Stimulated activated CD8-positive, alpha-beta memory T cell treated with anti-CD3 and anti-CD28 coated beads, Interleukin-15, amount 100 ng/mL, for 4 hours (primary cell): ENCODE data around the gene TOB2.

Source experiments
- DNase-seq, 2 donors: peaks; one replicate each; pipeline ENCODE4 v3.0.0-alpha.2; 2020; ENCODE audit warnings: low read depth in 2 of 2

TOB2 gene

GRCh38 chr22:41446639-41447434 is at the start of gene TOB2:
Gene TOB2 (minus strand): TSS chr22:41446801. CDS start chr22:41437345, 9,456 bp downstream.
- DNase-seq: peak; percentile 84 to 87

- no peak for DNase-seq
Observed at GRCh38 chr22:41491374-41492100, 44.9 kb upstream of the TOB2 start.

- no peak for DNase-seq
Observed at GRCh38 chr22:41488596-41489385, 42.2 kb upstream of the TOB2 start.

- DNase-seq: no peak
Observed at GRCh38 chr22:41488076-41488475, 41.5 kb upstream of the TOB2 start.

- no peak for DNase-seq
Observed at GRCh38 chr22:41487037-41487935, 40.7 kb upstream of the TOB2 start.

GRCh38 chr22:41485033-41485432 is 38.4 kb upstream of the TOB2 start:
- DNase-seq: no peak

GRCh38 chr22:41482319-41482935 is 35.8 kb upstream of the TOB2 start:
- DNase-seq: no peak

- no peak for DNase-seq
Observed at GRCh38 chr22:41481925-41482318, 35.3 kb upstream of the TOB2 start.

GRCh38 chr22:41481131-41481830 is 34.7 kb upstream of the TOB2 start:
- no peak for DNase-seq

GRCh38 chr22:41480397-41480735 is 33.8 kb upstream of the TOB2 start:
- no peak for DNase-seq

GRCh38 chr22:41479671-41480396 is 33.2 kb upstream of the TOB2 start:
- DNase-seq: no peak

- DNase-seq: no peak
Observed at GRCh38 chr22:41478891-41479521, 32.4 kb upstream of the TOB2 start.

GRCh38 chr22:41478473-41478872 is 31.9 kb upstream of the TOB2 start:
- no peak for DNase-seq

GRCh38 chr22:41474872-41475451 is 28.4 kb upstream of the TOB2 start:
- DNase-seq: no peak

- DNase-seq: no peak
Observed at GRCh38 chr22:41471568-41471967, 25.0 kb upstream of the TOB2 start.

GRCh38 chr22:41470886-41471285 is 24.3 kb upstream of the TOB2 start:
- no peak for DNase-seq

- DNase-seq: no peak
Observed at GRCh38 chr22:41469218-41469851, 22.7 kb upstream of the TOB2 start.
